KG1 (cell line): ENCODE data around the gene DDX47.
"Not testable (repeated sequence)": the region's sequence is repeated elsewhere in the genome, so short reads cannot be mapped to it uniquely, and the experiment has no call there.

Experiments
- DNase-seq: peaks from one replicate; lab custom pipeline; 2025; lab: John Stamatoyannopoulos, UW

The DDX47 gene

GRCh38 chr12:12874029-12874428, 60.9 kb downstream of the DDX47 start:
- no peak for DNase-seq

- not testable (repeated sequence) for DNase-seq
Measured at GRCh38 chr12:12875301-12875700, 62.2 kb downstream of the DDX47 start.

DNA sequence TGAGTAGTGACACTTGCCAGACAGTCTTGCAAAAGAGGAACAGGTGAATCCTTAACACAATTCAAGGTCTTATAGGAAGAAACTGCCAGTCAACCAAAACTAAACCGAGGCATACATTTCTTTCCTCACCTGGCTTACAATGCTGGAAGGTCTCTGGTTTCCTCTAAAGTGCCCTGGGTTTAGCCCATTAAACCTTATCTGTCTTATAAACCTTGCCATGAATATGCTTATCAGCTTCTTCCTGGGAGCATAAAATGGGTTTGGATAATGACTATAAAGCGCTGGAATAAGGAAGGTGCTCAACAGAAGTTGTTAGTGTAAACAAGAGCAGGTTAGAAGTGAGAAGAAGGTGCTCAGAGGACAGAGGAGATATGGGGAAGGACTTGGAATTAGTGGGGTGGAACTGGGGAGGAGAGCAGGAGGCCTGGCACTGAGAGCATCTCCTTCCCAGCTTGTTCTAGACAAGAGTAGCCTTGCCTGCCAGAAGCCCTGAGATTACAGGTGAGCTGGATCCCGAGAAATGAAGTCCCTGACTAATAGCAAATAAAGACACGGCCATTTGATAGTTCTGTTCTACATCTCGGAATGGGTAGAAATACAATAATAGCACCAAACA, 64.1 kb downstream of the DDX47 start:
- DNase-seq: no peak

DNA sequence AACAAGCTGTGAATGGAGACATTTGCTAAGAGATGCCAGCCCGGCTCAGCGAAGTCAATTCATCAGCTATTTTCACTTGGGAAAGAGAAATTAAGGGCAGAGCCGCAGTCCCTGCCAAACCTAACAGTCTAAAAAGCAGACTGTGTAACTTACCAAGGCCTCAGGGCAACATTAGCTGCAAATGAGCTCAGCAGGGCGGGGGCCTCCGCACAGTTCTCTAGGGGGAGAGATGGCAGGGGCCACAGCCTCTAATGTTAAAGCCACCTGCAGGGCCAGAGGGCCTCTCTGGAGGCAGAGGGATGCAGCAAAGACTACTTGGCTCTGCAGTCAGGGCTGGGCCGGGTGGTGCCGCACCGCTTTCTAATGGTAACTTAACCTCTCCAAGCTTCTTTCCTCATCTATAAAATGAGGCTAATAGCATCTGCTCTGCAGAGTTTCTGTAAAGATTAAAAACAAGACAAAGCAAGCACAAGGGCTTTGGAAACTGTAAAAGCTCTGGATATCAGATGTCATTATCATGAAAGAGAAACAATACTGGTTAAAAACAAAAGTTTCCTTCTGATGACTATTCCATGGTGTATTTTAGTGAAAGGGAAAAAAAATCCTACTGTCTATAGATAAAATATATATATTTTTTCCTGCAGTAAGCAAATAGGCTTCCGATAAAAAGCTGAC, 64.8 kb downstream of the DDX47 start:
- DNase-seq: no peak
